ENCODE measurements around the gene HMCN1. TPM values are rescaled to one million over a fixed set of nuclear protein-coding genes. Genes with fewer than 3 reads are reported as not detected.
"Not testable (repeated sequence)": the region's sequence is repeated elsewhere in the genome, so short reads cannot be mapped to it uniquely, and the experiment has no call there.

Gene HMCN1
- total RNA-seq, 1 experiment from 2014 or later = 0.12 TPM

DNA sequence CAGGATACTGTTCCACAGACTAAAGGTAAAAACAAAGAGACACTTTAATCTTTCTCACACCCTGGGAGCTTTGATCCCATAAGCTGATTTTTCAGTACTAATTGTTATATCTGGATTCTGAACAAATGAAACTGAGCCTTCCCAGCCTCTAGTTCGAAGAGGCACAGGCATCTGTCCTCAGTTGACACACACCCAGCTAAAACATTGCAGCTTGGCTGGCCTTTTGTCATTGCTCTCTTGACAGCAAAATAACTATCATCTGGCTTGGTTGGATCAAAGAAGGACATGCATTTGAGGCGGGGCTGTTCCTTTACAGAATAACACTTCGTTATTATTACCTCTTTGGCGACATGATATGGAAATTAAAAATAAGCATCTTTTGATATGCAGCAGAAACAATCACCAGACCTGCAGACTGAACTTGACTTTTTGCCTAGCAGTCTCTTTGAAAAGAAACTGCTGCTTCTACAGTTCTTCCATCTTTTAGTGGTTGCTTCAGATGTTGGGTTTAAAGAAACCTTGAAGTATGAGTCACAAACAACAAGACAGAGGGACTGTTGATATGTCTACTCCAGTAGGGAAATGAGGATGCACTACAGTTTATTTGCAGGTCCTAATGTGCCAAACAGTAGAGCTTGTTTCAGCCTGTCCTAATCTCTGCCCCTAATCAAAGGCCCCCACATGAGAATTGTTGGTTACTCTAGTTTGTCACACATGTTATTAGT, 474.4 kb downstream of the HMCN1 start:
- DNase-seq (ENCODE audit: unreplicated experiment) = no peak
- intact Hi-C loops (cut with micrococcal nuclease) = no loop called here
- H3K4me3 Mint-ChIP-seq (ENCODE audit: unreplicated experiment) = no peak overlapping the region
- no peaks in the 10 kb centered on the region for H3K27me3 Mint-ChIP-seq (ENCODE audit: insufficient read depth, unreplicated experiment)
- no TSS peak for BruUV-seq (replicated peaks)
- H3K36me3 Mint-ChIP-seq (ENCODE audit: insufficient read depth, unreplicated experiment) = no peaks in the 10 kb centered on the region
- ChIA-PET POLR2A (interaction anchor here (1.1 to 1.3 kb wide), 2 partner anchors 20 to 53 kb away, joined by 3 to 4 read pairs; no protein-coding TSS in a partner anchor), CTCF (interaction anchor here (0.6 to 5.8 kb wide), 12 partner anchors 53 to 1102 kb away, joined by 3 to 73 read pairs (median 4); no protein-coding TSS in a partner anchor)
- no peak overlapping the region for H3K27ac Mint-ChIP-seq (ENCODE audit: low read depth, unreplicated experiment)
- TF ChIP-seq, protein P1, sequence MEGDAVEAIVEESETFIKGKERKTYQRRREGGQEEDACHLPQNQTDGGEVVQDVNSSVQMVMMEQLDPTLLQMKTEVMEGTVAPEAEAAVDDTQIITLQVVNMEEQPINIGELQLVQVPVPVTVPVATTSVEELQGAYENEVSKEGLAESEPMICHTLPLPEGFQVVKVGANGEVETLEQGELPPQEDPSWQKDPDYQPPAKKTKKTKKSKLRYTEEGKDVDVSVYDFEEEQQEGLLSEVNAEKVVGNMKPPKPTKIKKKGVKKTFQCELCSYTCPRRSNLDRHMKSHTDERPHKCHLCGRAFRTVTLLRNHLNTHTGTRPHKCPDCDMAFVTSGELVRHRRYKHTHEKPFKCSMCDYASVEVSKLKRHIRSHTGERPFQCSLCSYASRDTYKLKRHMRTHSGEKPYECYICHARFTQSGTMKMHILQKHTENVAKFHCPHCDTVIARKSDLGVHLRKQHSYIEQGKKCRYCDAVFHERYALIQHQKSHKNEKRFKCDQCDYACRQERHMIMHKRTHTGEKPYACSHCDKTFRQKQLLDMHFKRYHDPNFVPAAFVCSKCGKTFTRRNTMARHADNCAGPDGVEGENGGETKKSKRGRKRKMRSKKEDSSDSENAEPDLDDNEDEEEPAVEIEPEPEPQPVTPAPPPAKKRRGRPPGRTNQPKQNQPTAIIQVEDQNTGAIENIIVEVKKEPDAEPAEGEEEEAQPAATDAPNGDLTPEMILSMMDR (IDR thresholded peaks at IDR 0.05; ENCODE audit: unreplicated experiment) = no peak
- no peaks in the 10 kb centered on the region for H3K9me3 Mint-ChIP-seq (ENCODE audit: unreplicated experiment)
- H3K4me1 Mint-ChIP-seq (ENCODE audit: insufficient read depth, unreplicated experiment) = peaks cover 8% of the 10 kb centered on the region

DNA sequence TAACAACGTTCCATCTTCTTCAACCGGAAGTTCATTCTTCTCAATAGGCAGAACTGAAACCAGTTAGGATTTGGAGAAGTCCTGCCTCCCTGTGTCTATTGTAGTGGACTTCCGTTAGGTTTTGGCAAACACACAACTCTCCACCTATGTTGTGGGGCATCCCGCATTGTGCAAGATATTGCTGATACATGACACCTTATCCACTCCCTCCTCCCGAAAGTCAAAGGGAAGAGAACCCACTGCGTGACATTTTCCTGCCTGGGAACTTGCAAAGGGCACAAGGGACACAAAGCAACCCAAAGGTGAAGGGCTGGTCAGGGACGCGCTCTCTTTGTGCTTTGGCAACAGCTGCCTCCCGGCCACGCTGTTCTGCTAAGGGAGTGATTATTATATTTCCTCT, 476.1 kb downstream of the HMCN1 start:
- H3K9me3 Mint-ChIP-seq (ENCODE audit: unreplicated experiment) = no peaks in the 10 kb centered on the region
- intact Hi-C loops (cut with micrococcal nuclease) = loop anchor here (5.0 to 10.0 kb wide), 3 partner anchors 208 to 1403 kb away; no protein-coding TSS in a partner anchor
- H3K4me1 Mint-ChIP-seq (ENCODE audit: insufficient read depth, unreplicated experiment) = peaks cover 8% of the 10 kb centered on the region
- H3K36me3 Mint-ChIP-seq (ENCODE audit: insufficient read depth, unreplicated experiment) = no peaks in the 10 kb centered on the region
- peak; percentile 81 for DNase-seq (ENCODE audit: unreplicated experiment)
- CTCF ChIA-PET = interaction anchor here (0.6 to 5.8 kb wide), 12 partner anchors 10 to 529 kb away, joined by 3 to 73 read pairs (median 8); no protein-coding TSS in a partner anchor
- TF ChIP-seq, protein P1 (IDR thresholded peaks at IDR 0.05; ENCODE audit: unreplicated experiment) = no peak
- no peak overlapping the region for H3K4me3 Mint-ChIP-seq (ENCODE audit: unreplicated experiment)
- POLR2A ChIA-PET = interaction anchor here (0.8 to 1.6 kb wide), 3 partner anchors 55 to 491 kb away, joined by 3 to 4 read pairs (median 3); no protein-coding TSS in a partner anchor
- BruUV-seq (replicated peaks) = no TSS peak
- H3K27ac Mint-ChIP-seq (ENCODE audit: low read depth, unreplicated experiment) = no peak overlapping the region
- H3K27me3 Mint-ChIP-seq (ENCODE audit: insufficient read depth, unreplicated experiment) = no peaks in the 10 kb centered on the region

GRCh38 chr1:186211583-186211982, 477.4 kb downstream of the HMCN1 start:
- ChIA-PET POLR2A (interaction anchor here (1.1 kb wide), 1 partner anchor 10 kb away, joined by 3 read pairs; no protein-coding TSS in a partner anchor), CTCF (interaction anchor here (0.5 to 5.8 kb wide), 12 partner anchors 9 to 492 kb away, joined by 3 to 73 read pairs (median 6); no protein-coding TSS in a partner anchor)
- DNase-seq (ENCODE audit: unreplicated experiment); H3K27ac Mint-ChIP-seq (ENCODE audit: low read depth, unreplicated experiment); BruUV-seq (replicated peaks); H3K9me3 Mint-ChIP-seq (ENCODE audit: unreplicated experiment); H3K4me3 Mint-ChIP-seq (ENCODE audit: unreplicated experiment); H3K4me1 Mint-ChIP-seq (ENCODE audit: insufficient read depth, unreplicated experiment); H3K27me3 Mint-ChIP-seq (ENCODE audit: insufficient read depth, unreplicated experiment); H3K36me3 Mint-ChIP-seq (ENCODE audit: insufficient read depth, unreplicated experiment): not testable (repeated sequence)
- intact Hi-C loops (cut with micrococcal nuclease) = loop anchor here (5.0 to 10.0 kb wide), 3 partner anchors 209 to 1404 kb away; no protein-coding TSS in a partner anchor

GRCh38 chr1:186212568-186213224, 478.5 kb downstream of the HMCN1 start:
- no peaks in the 10 kb centered on the region for H3K9me3 Mint-ChIP-seq (ENCODE audit: unreplicated experiment)
- intact Hi-C loops (cut with micrococcal nuclease) = loop anchor here (1.0 to 10.0 kb wide), 6 partner anchors 57 to 1405 kb away; no protein-coding TSS in a partner anchor
- no peaks in the 10 kb centered on the region for H3K36me3 Mint-ChIP-seq (ENCODE audit: insufficient read depth, unreplicated experiment)
- POLR2A ChIA-PET = interaction anchor here (0.9 to 1.0 kb wide), 2 partner anchors 58 to 399 kb away, joined by 4 read pairs; no protein-coding TSS in a partner anchor
- no peak overlapping the region for H3K4me3 Mint-ChIP-seq (ENCODE audit: unreplicated experiment)
- H3K27ac Mint-ChIP-seq (ENCODE audit: low read depth, unreplicated experiment) = peak overlapping the region; percentile 35
- no TSS peak for BruUV-seq (replicated peaks)
- CTCF ChIA-PET = interaction anchor here (0.6 to 4.0 kb wide), 36 partner anchors 9 to 1517 kb away, joined by 3 to 60 read pairs (median 4); no protein-coding TSS in a partner anchor
- peaks cover 8% of the 10 kb centered on the region for H3K4me1 Mint-ChIP-seq (ENCODE audit: insufficient read depth, unreplicated experiment)
- TF ChIP-seq, protein P1 (IDR thresholded peaks at IDR 0.05; ENCODE audit: unreplicated experiment) = peak; percentile 99
- DNase-seq (ENCODE audit: unreplicated experiment) = peak; percentile 91
- H3K27me3 Mint-ChIP-seq (ENCODE audit: insufficient read depth, unreplicated experiment) = no peaks in the 10 kb centered on the region
